ENCODE results near the gene KRTDAP.

The KRTDAP gene

GRCh38 chr19:35460608-35461007, 29.7 kb downstream of the KRTDAP start:
- no peak for TF ChIP-seq POLR2A (IDR thresholded peaks at IDR 0.05; ENCODE audit: low read depth, low read length)
- DNase-seq (ENCODE audit: insufficient read length, low spot score) (no peak), FAIRE-seq (no peak)

DNA sequence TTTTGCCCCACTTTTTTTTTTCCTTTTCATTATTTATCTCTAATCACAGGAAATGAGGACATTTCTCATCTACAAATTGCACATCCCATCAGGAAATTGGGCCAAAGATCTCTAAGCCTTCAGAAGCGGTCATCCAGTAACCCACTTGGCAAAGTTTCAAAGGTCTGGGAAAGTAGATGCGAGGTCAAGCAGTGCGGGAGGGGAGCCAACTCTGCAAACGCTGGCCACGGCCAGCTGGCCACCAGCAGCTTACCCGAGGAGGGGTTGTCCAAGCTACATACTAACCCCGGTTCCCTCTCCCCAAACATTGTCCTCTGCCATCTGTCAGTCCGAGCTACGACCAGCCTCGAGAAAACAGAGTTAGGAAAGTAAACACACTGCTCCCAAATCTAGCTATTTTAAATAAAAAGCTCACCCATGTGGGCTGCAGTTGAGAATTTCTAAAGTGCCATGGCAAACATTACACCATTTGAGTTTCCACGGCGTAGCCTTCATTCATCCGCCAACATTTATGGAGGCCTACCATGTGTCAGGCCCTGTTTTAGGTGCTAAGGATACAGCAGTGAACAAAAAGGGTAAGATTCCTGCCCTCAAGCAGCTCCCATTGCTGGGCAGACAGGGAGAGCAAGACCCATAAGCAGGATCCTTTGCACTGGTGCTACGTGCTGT, 30.7 kb downstream of the KRTDAP start:
- FAIRE-seq (no peak), DNase-seq (ENCODE audit: insufficient read length, low spot score) (no peak)
- TF ChIP-seq POLR2A (IDR thresholded peaks at IDR 0.05; ENCODE audit: low read depth, low read length), result no peak

DNA sequence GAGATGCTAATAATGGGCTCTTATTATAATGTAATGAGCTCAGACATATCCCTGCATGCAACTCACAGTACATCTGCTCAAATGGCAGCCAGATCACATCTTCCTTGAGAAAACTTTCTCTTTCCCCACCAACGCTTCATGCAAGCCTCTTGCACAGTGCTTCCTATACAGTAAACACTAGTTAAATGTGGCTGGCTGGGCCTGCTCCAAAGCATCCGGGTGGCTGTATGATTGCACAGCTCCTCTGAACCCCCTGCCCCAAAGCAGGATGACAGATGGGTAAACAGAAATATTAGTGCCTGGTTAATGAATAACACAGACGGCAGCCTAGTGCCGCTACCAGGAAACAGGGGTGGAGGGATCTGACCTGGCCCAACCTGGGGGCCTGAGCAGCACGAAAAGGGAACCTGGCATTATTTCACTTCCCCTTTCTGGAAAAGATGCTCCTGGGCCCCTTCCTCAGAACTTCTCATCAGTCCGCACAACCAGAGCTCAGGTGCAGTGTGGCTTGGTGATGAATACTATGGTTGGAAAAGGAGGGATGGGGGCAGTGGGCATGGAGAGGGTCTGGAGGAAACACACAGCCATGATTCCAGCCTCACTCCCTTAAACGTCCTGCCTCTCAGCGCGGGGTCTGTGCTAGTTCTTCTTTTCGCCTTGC, 31.4 kb downstream of the KRTDAP start:
- no peak for TF ChIP-seq POLR2A (IDR thresholded peaks at IDR 0.05; ENCODE audit: low read depth, low read length)
- FAIRE-seq (no peak), DNase-seq (ENCODE audit: insufficient read length, low spot score) (no peak)

DNA sequence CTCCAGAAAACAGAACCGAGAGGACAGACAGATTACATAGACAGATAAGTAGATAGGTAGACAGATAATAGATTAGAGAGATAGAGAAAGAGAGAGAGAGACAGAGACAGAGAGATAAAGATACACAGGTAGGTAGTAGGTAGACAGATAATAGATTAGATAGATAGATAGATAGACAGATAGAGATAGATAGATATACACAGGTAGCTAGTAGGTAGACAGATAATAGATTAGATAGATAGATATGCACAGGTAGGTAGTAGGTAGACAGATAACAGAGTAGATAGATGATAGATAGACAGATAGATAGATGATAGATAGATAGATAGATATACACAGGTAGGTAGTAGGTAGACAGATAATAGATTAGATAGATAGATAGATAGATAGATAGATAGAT, 32.1 kb downstream of the KRTDAP start:
- no peak for TF ChIP-seq POLR2A (IDR thresholded peaks at IDR 0.05; ENCODE audit: low read depth, low read length)
- no peak for FAIRE-seq
- DNase-seq (ENCODE audit: insufficient read length, low spot score), result no peak

GRCh38 chr19:35457173-35457572, 33.1 kb downstream of the KRTDAP start:
- no peak for FAIRE-seq
- TF ChIP-seq POLR2A (IDR thresholded peaks at IDR 0.05; ENCODE audit: low read depth, low read length), result no peak
- DNase-seq (ENCODE audit: insufficient read length, low spot score), result no peak

- DNase-seq (ENCODE audit: insufficient read length, low spot score), result no peak
- no peak for TF ChIP-seq POLR2A (IDR thresholded peaks at IDR 0.05; ENCODE audit: low read depth, low read length)
- FAIRE-seq, result no peak
These were observed 34.6 kb downstream of the KRTDAP start for GRCh38 chr19:35455616-35456201.

GRCh38 chr19:35454663-35455062, 35.6 kb downstream of the KRTDAP start:
- FAIRE-seq, result no peak
- DNase-seq (ENCODE audit: insufficient read length, low spot score), result no peak
- TF ChIP-seq POLR2A (IDR thresholded peaks at IDR 0.05; ENCODE audit: low read depth, low read length), result no peak

- TF ChIP-seq POLR2A (IDR thresholded peaks at IDR 0.05; ENCODE audit: low read depth, low read length), result no peak
- FAIRE-seq (no peak), DNase-seq (ENCODE audit: insufficient read length, low spot score) (no peak)
These were observed 38.7 kb downstream of the KRTDAP start for GRCh38 chr19:35451338-35452096.

GRCh38 chr19:35449359-35450043, 40.8 kb downstream of the KRTDAP start:
- no peak for TF ChIP-seq POLR2A (IDR thresholded peaks at IDR 0.05; ENCODE audit: low read depth, low read length)
- FAIRE-seq, result no peak
- no peak for DNase-seq (ENCODE audit: insufficient read length, low spot score)

GRCh38 chr19:35447606-35448469, 42.4 kb downstream of the KRTDAP start, which contains the start of gene FFAR2:
Gene FFAR2 (plus strand): TSS chr19:35448257. CDS start chr19:35449715, 1,458 bp downstream.
- DNase-seq (ENCODE audit: insufficient read length, low spot score) (no peak), FAIRE-seq (no peak)
- TF ChIP-seq POLR2A (IDR thresholded peaks at IDR 0.05; ENCODE audit: low read depth, low read length), result no peak

DNA sequence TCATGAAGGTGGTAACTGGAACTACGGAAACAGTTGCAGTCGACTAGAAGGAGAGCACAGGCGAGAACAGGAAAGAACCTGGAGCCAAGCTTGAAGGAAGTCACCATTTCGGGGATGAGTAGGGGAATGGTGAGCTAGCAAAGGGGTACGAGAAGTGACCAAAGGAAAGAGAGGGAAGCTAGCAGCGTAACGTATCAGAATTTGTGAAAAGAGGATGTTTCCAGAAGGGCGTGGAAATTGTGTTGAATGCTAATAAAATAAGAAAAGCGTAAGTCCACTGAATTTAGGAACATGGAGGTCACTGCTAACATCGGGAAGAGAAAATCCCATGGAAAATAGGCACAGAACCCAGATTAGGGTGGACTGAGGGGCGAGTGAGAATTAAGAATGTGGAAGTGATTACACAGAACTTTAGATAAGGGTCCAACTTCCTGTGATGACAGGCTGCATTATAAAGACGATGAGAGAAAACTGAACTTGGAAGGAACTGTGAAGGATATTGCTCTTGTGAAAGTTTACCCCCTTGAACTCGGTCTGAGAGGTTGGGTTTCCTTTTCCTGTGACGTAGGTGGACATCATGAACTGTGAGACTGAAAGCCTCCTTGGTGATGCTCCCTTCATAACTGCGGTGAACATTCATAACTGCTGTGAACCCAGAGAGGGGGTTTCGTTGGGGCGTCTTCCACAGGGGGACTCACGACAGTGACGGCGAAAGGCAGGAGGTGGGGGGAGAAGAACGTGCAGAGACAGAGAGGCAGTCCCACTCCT, 44.3 kb downstream of the KRTDAP start:
- TF ChIP-seq POLR2A (IDR thresholded peaks at IDR 0.05; ENCODE audit: low read depth, low read length), result no peak
- DNase-seq (ENCODE audit: insufficient read length, low spot score), result no peak
- no peak for FAIRE-seq

DNA sequence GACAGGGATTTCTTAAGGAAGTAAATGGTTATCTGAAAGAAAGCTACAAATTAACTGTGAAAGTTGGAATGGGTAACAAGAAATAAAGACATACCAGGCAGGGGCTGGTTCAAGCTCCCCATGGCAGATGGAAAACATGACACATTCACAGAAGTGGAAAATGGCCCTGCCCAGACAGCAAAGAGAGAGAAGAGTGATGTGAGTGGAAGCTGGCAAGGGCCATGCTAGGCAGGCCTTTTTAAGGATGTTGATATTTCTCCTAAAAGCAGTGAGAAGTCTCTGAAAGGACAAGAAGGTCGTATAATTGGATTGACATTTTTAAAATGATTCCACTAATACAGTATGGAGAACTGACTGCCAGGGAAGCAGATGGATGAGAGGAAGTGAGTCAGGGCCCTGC, 45.5 kb downstream of the KRTDAP start:
- TF ChIP-seq POLR2A (IDR thresholded peaks at IDR 0.05; ENCODE audit: low read depth, low read length), result no peak
- DNase-seq (ENCODE audit: insufficient read length, low spot score) (no peak), FAIRE-seq (no peak)
